Esophagus squamous epithelium (tissue), 5 donors: Measurements from ENCODE around the gene FAIM2. TPM values are rescaled to one million over a fixed set of nuclear protein-coding genes. Genes with fewer than 3 reads are reported as not detected.

Experiments
- DNase-seq: peaks from one replicate; lab custom pipeline; 2025; lab: John Stamatoyannopoulos, UW
- H3K27ac ChIP-seq, 4 donors: fragments of 200-600 bp; sonication (generic); one replicate each; pipeline ENCODE4 v1.5.1; 2016 to 2019; ENCODE audit warnings: mild to moderate bottlenecking in 1 of 4
- H3K27me3 ChIP-seq, 4 donors: fragments of 200-600 bp; sonication (generic); 1 replicate in 3 of 4; 2 replicates in 1 of 4; pipeline versions ENCODE4 v1.5.1 to v1.6.0; 2017 to 2021; ENCODE audit warnings: antibody characterized with exemption in 1 of 4
- H3K36me3 ChIP-seq, 3 donors: fragments of 200-600 bp; sonication (generic); one replicate each; pipeline ENCODE4 v1.5.1; 2016 to 2019
- H3K4me1 ChIP-seq, 3 donors: fragments of 200-600 bp; sonication (generic); one replicate each; pipeline ENCODE4 v1.5.1; 2017 to 2019
- H3K4me3 ChIP-seq, 4 donors: fragments of 200-600 bp; sonication (generic); 1 replicate in 3 of 4; 2 replicates in 1 of 4; pipeline ENCODE4 v1.5.1; 2016 to 2019; ENCODE audit warnings: mild to moderate bottlenecking in 2 of 4, moderate library complexity in 1 of 4
- H3K9me3 ChIP-seq, 3 donors: fragments of 200-600 bp; sonication (generic); one replicate each; pipeline ENCODE4 v1.5.1; 2016 to 2019
- CTCF ChIP-seq, 6 experiments: fragments of 450-650 bp in 4 of 6; fragments of 200-600 bp in 2 of 6; sonication (generic) in 2 of 6; IDR thresholded peaks; one replicate each; pipeline ENCODE4 v1.5.1; 2016 to 2019; ENCODE audit warnings: antibody characterized with exemption in 6 of 6, mild to moderate bottlenecking in 4 of 6, moderate library complexity in 4 of 6
- POLR2A ChIP-seq, 4 donors: fragments of 450-650 bp; IDR thresholded peaks; one replicate each; pipeline ENCODE4 v1.6.1; 2017; ENCODE audit warnings: antibody characterized with exemption in 4 of 4, mild to moderate bottlenecking in 4 of 4, moderate library complexity in 3 of 4
- WGBS, 2 donors: methylation state at CpG; one replicate each; pipeline ENCODE4 v1.1.5; 2018; 5-methylcytosine and 5-hydroxymethylcytosine counted together
- intact Hi-C: fragments of 100-400 bp; cut with DNase I; formaldehyde crosslinking; loops from one replicate; pipeline ENCODE4 v1.15.0; 2022
- total RNA-seq, 4 donors: library from RNA; depleted of rRNA; stranded (reverse); fragments of >200 nt; gene quantifications; one replicate each; pipeline ENCODE4 v1.1.0, GENCODE V29; 2016
- donor health status: DM: yes; HTN: yes; CAD: no.

FAIM2 gene
- total RNA-seq, 4 donors from 2014 or later: 0.13 to 2.9 (median 0.23) TPM

- peak overlapping the region in 3 of 4 donors; percentile 54 to 66 (median 64) for H3K27ac ChIP-seq
- H3K4me1 ChIP-seq: peaks cover 24 to 57% (median 31%) of the 10 kb centered on the region in 3 donors
- no peak overlapping the region for H3K4me3 ChIP-seq
- intact Hi-C loops: loop anchor here (10.0 kb wide), 2 partner anchors 95 to 185 kb away; partner anchors contain the start of genes AQP5 and ASIC1
- H3K27me3 ChIP-seq: peaks cover 0 to 10% (median 0%) of the 10 kb centered on the region in 4 donors
- TF ChIP-seq POLR2A (IDR thresholded peaks at IDR 0.05) (no peak), CTCF (IDR thresholded peaks at IDR 0.05) (no peak)
- no peaks in the 10 kb centered on the region for H3K36me3 ChIP-seq
- no peak for DNase-seq
- 74 to 91% methylated on average over 4 to 8 of the region's 14 CpGs for WGBS, 2 donors
- no peaks in the 10 kb centered on the region for H3K9me3 ChIP-seq
These were observed 33.7 kb downstream of the FAIM2 start for GRCh38 chr12:49869816-49870500.

- H3K4me1 ChIP-seq: peaks cover 24 to 64% (median 31%) of the 10 kb centered on the region in 3 donors
- peak overlapping the region in 3 of 4 donors; percentile 54 to 66 (median 64) for H3K27ac ChIP-seq
- intact Hi-C loops: loop anchor here (10.0 kb wide), 2 partner anchors 96 to 186 kb away; partner anchors contain the start of genes AQP5 and ASIC1
- H3K4me3 ChIP-seq: no peak overlapping the region
- TF ChIP-seq POLR2A (IDR thresholded peaks at IDR 0.05): no peak
- TF ChIP-seq CTCF (IDR thresholded peaks at IDR 0.05): no peak
- no peaks in the 10 kb centered on the region for H3K9me3 ChIP-seq
- DNase-seq: no peak
- 39 to 55% methylated on average over 4 to 9 of the region's 16 CpGs for WGBS, 2 donors
- H3K27me3 ChIP-seq: peaks cover 0 to 6% (median 0%) of the 10 kb centered on the region in 4 donors
- no peaks in the 10 kb centered on the region for H3K36me3 ChIP-seq
These were observed 34.5 kb downstream of the FAIM2 start for GRCh38 chr12:49868952-49869815.

GRCh38 chr12:49868449-49868848 lies 35.3 kb downstream of the FAIM2 start:
- H3K27me3 ChIP-seq: peaks cover 0 to 6% (median 0%) of the 10 kb centered on the region in 4 donors
- H3K4me3 ChIP-seq: no peak overlapping the region
- H3K36me3 ChIP-seq: no peaks in the 10 kb centered on the region
- H3K4me1 ChIP-seq: peaks cover 24 to 62% (median 29%) of the 10 kb centered on the region in 3 donors
- no peak for TF ChIP-seq CTCF (IDR thresholded peaks at IDR 0.05)
- no peak for TF ChIP-seq POLR2A (IDR thresholded peaks at IDR 0.05)
- DNase-seq: no peak
- intact Hi-C loops: loop anchor here (10.0 kb wide), 2 partner anchors 96 to 186 kb away; partner anchors contain the start of genes AQP5 and ASIC1
- H3K9me3 ChIP-seq: no peaks in the 10 kb centered on the region
- H3K27ac ChIP-seq: peak overlapping the region in 3 of 4 donors; percentile 53 to 66 (median 64)
- WGBS, 2 donors: 77 to 100% methylated on average over 6 to 10 of the region's 16 CpGs

- Histone ChIP-seq H3K4me3 (no peak overlapping the region), H3K27ac (peak overlapping the region; percentile 12 to 64 (median 42)), H3K4me1 (peaks cover 23 to 55% (median 24%) of the 10 kb centered on the region in 3 donors), H3K27me3 (peaks cover 0 to 6% (median 0%) of the 10 kb centered on the region in 4 donors), H3K36me3 (no peaks in the 10 kb centered on the region), H3K9me3 (no peaks in the 10 kb centered on the region)
- TF ChIP-seq CTCF (IDR thresholded peaks at IDR 0.05) (no peak), POLR2A (IDR thresholded peaks at IDR 0.05) (no peak)
- intact Hi-C loops: loop anchor here (10.0 kb wide), 2 partner anchors 97 to 187 kb away; partner anchors contain the start of genes AQP5 and ASIC1
- WGBS, 2 donors: 50 to 54% methylated on average over 10 to 11 of the region's 11 CpGs
- DNase-seq: no peak
These were observed 35.9 kb downstream of the FAIM2 start for GRCh38 chr12:49867570-49868341.
